Measurements from ENCODE around the gene HMCN2.

GRCh38 chr9:130443840-130444492, 178.4 kb downstream of the HMCN2 start:
- TF ChIP-seq, protein P1, sequence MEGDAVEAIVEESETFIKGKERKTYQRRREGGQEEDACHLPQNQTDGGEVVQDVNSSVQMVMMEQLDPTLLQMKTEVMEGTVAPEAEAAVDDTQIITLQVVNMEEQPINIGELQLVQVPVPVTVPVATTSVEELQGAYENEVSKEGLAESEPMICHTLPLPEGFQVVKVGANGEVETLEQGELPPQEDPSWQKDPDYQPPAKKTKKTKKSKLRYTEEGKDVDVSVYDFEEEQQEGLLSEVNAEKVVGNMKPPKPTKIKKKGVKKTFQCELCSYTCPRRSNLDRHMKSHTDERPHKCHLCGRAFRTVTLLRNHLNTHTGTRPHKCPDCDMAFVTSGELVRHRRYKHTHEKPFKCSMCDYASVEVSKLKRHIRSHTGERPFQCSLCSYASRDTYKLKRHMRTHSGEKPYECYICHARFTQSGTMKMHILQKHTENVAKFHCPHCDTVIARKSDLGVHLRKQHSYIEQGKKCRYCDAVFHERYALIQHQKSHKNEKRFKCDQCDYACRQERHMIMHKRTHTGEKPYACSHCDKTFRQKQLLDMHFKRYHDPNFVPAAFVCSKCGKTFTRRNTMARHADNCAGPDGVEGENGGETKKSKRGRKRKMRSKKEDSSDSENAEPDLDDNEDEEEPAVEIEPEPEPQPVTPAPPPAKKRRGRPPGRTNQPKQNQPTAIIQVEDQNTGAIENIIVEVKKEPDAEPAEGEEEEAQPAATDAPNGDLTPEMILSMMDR (conservative IDR thresholded peaks at IDR 0.05) = no peak
- no peak for TF ChIP-seq ZFX (IDR thresholded peaks at IDR 0.05)
